Measurements from ENCODE around the gene FOXL1. TPM values are rescaled to one million over a fixed set of nuclear protein-coding genes. Genes with fewer than 3 reads are reported as not detected.

FOXL1 gene
- total RNA-seq, 1 donor from 2014 or later, result 0.07 TPM

DNA sequence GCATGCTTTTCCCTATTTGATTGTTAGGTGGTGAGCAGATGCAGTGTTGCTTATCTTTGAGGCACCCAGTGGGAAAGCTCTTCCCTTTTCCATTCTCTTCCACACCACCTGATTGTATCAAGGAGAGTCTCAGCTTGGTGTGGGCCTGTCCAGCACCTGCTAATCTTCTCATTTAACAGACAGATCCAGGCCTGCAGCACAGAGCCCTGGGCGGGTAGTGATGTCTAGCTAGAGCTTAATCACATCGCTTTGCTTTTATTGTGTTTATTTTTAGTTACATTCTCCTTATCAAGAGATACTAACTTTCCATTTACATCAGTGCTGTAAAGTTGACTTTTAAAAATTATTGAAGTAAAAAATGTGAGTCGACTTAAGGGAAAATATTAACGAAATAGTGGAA is 24.2 kb downstream of the FOXL1 start:
- H2AFZ ChIP-seq (replicated peaks), result no peak overlapping the region
- no peak overlapping the region for H3K27ac ChIP-seq
- no peaks in the 10 kb centered on the region for H3K36me3 ChIP-seq
- no peaks in the 10 kb centered on the region for H3K27me3 ChIP-seq
- Mint-ChIP-seq H3K4me3 (no peak overlapping the region), H3K36me3 (no peaks in the 10 kb centered on the region), H3K27ac (no peak overlapping the region), H3K9me3 (peaks cover 5% of the 10 kb centered on the region), H3K27me3 (ENCODE audit: insufficient read depth, low read depth) (peaks cover 10% of the 10 kb centered on the region), H3K4me1 (no peaks in the 10 kb centered on the region)
- H3K4me2 ChIP-seq, result no peak overlapping the region
- no peaks in the 10 kb centered on the region for H3K4me1 ChIP-seq
- no peak overlapping the region for H3K9ac ChIP-seq
- no peaks in the 10 kb centered on the region for H3K9me3 ChIP-seq (ENCODE audit: low read depth)
- no peaks in the 10 kb centered on the region for H3K79me2 ChIP-seq (ENCODE audit: low read depth)
- no peaks in the 10 kb centered on the region for H4K20me1 ChIP-seq (ENCODE audit: low read depth)
- no peak overlapping the region for H3K4me3 ChIP-seq
- H3F3A ChIP-seq (ENCODE audit: low read depth), result no peaks in the 10 kb centered on the region
- TF ChIP-seq, protein P1, sequence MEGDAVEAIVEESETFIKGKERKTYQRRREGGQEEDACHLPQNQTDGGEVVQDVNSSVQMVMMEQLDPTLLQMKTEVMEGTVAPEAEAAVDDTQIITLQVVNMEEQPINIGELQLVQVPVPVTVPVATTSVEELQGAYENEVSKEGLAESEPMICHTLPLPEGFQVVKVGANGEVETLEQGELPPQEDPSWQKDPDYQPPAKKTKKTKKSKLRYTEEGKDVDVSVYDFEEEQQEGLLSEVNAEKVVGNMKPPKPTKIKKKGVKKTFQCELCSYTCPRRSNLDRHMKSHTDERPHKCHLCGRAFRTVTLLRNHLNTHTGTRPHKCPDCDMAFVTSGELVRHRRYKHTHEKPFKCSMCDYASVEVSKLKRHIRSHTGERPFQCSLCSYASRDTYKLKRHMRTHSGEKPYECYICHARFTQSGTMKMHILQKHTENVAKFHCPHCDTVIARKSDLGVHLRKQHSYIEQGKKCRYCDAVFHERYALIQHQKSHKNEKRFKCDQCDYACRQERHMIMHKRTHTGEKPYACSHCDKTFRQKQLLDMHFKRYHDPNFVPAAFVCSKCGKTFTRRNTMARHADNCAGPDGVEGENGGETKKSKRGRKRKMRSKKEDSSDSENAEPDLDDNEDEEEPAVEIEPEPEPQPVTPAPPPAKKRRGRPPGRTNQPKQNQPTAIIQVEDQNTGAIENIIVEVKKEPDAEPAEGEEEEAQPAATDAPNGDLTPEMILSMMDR (IDR thresholded peaks at IDR 0.05), result no peak
- no peak for TF ChIP-seq EZH2 (IDR thresholded peaks at IDR 0.05)
- no peak for TF ChIP-seq EZH2phosphoT487 (IDR thresholded peaks at IDR 0.05)
- no peak for DNase-seq (ENCODE audit: low spot score)

DNA sequence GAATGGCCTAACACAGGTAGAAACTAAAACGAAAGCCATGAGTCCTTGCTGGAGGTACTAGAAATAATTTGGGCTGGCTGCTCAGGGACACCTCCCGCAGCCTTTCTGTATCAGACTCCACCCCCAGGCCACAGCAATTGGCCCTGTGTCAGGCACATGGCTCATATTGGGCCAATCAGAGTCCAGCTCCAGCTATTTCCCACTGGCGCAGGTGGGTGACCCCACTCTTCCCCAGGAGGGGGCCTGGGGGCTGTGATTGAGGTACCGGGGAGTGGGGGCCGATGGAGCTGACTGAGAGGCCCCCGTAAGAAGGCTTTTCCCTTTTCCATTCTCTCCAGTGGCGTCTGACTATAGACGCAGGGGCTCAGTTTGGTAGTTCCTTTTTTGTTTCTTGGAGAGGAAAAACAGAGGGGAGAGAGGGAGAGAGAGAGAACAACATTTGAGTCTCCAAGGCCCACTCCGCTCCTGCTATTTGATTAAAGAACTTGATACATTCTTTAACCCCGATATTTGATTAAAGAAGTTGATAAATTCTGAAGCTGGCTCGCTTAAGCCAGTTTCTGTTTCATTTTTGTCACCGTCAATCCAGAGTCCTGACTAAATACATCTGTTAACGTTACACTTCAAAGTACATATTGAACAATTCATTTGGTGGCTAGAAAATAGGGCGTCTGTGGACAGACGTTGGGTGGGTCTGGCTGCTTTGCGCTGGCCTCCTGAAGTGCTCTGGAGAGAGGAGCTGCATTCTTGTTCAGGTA is 26.3 kb downstream of the FOXL1 start:
- Mint-ChIP-seq H3K36me3 (no peaks in the 10 kb centered on the region), H3K27me3 (ENCODE audit: insufficient read depth, low read depth) (peaks cover 10% of the 10 kb centered on the region), H3K4me1 (no peaks in the 10 kb centered on the region), H3K27ac (no peak overlapping the region), H3K9me3 (peaks cover 5% of the 10 kb centered on the region), H3K4me3 (no peak overlapping the region)
- no peaks in the 10 kb centered on the region for H3K9me3 ChIP-seq (ENCODE audit: low read depth)
- H3F3A ChIP-seq (ENCODE audit: low read depth), result no peaks in the 10 kb centered on the region
- no peak overlapping the region for H2AFZ ChIP-seq (replicated peaks)
- no peak overlapping the region for H3K4me3 ChIP-seq
- H3K27ac ChIP-seq, result no peak overlapping the region
- no peak for DNase-seq (ENCODE audit: low spot score)
- no peaks in the 10 kb centered on the region for H3K27me3 ChIP-seq
- no peak overlapping the region for H3K4me2 ChIP-seq
- H4K20me1 ChIP-seq (ENCODE audit: low read depth), result no peaks in the 10 kb centered on the region
- H3K9ac ChIP-seq, result no peak overlapping the region
- no peaks in the 10 kb centered on the region for H3K4me1 ChIP-seq
- H3K79me2 ChIP-seq (ENCODE audit: low read depth), result no peaks in the 10 kb centered on the region
- no peak for TF ChIP-seq EZH2phosphoT487 (IDR thresholded peaks at IDR 0.05)
- no peak for TF ChIP-seq EZH2 (IDR thresholded peaks at IDR 0.05)
- TF ChIP-seq, protein P1 (IDR thresholded peaks at IDR 0.05), result no peak
- no peaks in the 10 kb centered on the region for H3K36me3 ChIP-seq

DNA sequence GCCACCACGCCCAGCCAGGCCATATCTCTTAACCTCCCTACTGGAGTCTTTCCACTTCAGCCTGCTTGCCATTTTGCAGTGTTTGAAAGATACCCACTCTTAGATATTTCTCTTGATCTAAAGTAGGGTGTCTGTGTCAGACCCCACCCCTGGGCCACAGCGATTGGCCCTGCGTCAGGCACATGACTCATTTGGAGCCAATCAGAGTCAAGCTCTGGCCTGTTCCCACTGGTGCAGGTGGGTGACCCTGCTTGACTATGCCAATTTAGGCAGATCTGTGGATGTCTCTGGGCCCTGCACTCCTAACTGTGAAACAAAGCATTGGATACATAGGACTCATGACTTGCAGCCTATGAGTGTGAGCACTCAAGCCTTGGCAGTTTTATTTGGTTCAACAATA is 27.6 kb downstream of the FOXL1 start:
- H3K9ac ChIP-seq, result no peak overlapping the region
- H3K4me3 ChIP-seq, result no peak overlapping the region
- TF ChIP-seq EZH2phosphoT487 (IDR thresholded peaks at IDR 0.05), result no peak
- H3K4me3 Mint-ChIP-seq, result no peak overlapping the region
- H3K27ac Mint-ChIP-seq, result no peak overlapping the region
- H3K27me3 ChIP-seq, result no peaks in the 10 kb centered on the region
- H3K4me2 ChIP-seq, result no peak overlapping the region
- no peaks in the 10 kb centered on the region for H3F3A ChIP-seq (ENCODE audit: low read depth)
- no peaks in the 10 kb centered on the region for H4K20me1 ChIP-seq (ENCODE audit: low read depth)
- no peak overlapping the region for H2AFZ ChIP-seq (replicated peaks)
- H3K27me3 Mint-ChIP-seq (ENCODE audit: insufficient read depth, low read depth), result peaks cover 15% of the 10 kb centered on the region
- H3K36me3 ChIP-seq, result no peaks in the 10 kb centered on the region
- no peak for DNase-seq (ENCODE audit: low spot score)
- no peaks in the 10 kb centered on the region for H3K79me2 ChIP-seq (ENCODE audit: low read depth)
- no peaks in the 10 kb centered on the region for H3K4me1 Mint-ChIP-seq
- no peak overlapping the region for H3K27ac ChIP-seq
- H3K4me1 ChIP-seq, result no peaks in the 10 kb centered on the region
- no peaks in the 10 kb centered on the region for H3K9me3 ChIP-seq (ENCODE audit: low read depth)
- no peaks in the 10 kb centered on the region for H3K36me3 Mint-ChIP-seq
- peaks cover 5% of the 10 kb centered on the region for H3K9me3 Mint-ChIP-seq

DNA sequence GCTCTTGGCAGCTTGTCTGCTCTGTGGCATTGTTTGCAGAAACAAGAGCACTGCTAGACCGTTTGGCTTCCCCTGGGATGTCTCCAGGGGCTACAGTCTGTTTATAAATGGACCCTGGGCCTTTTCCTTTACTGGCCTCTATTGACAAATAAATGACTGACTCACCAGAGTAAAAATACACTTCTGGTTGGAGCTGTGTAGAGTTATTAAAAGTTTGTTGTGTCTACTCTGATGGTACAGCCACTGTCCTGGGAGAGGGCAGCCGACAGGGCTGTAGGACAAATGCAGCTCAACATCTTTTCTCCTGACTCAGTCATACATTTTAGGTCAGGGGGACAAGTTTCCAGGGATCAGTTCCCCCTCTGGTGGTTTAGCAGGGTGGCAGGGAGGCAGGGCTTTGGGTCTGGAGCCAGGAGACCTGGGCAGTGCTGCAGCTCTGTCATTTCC is 30.0 kb downstream of the FOXL1 start:
- Mint-ChIP-seq H3K9me3 (peaks cover 5% of the 10 kb centered on the region), H3K4me3 (no peak overlapping the region), H3K4me1 (peaks cover 5% of the 10 kb centered on the region), H3K36me3 (no peaks in the 10 kb centered on the region), H3K27me3 (ENCODE audit: insufficient read depth, low read depth) (peaks cover 11% of the 10 kb centered on the region), H3K27ac (no peak overlapping the region)
- Histone ChIP-seq H2AFZ (replicated peaks) (no peak overlapping the region), H3K27me3 (no peaks in the 10 kb centered on the region), H4K20me1 (ENCODE audit: low read depth) (no peaks in the 10 kb centered on the region), H3K36me3 (no peaks in the 10 kb centered on the region), H3F3A (ENCODE audit: low read depth) (no peaks in the 10 kb centered on the region), H3K9ac (no peak overlapping the region), H3K4me1 (no peaks in the 10 kb centered on the region), H3K79me2 (ENCODE audit: low read depth) (no peaks in the 10 kb centered on the region), H3K27ac (no peak overlapping the region), H3K4me2 (no peak overlapping the region), H3K4me3 (no peak overlapping the region), H3K9me3 (ENCODE audit: low read depth) (no peaks in the 10 kb centered on the region)
- DNase-seq (ENCODE audit: low spot score), result no peak
- TF ChIP-seq, protein P1 (IDR thresholded peaks at IDR 0.05), result no peak
- TF ChIP-seq EZH2 (IDR thresholded peaks at IDR 0.05) (no peak), EZH2phosphoT487 (IDR thresholded peaks at IDR 0.05) (no peak)

Measured in neural progenitor cell (in vitro differentiated cells).